ENCODE measurements around the gene LHFPL5.

LHFPL5 gene
- 0 reads per million in 2 experiments for total RNA-seq

DNA sequence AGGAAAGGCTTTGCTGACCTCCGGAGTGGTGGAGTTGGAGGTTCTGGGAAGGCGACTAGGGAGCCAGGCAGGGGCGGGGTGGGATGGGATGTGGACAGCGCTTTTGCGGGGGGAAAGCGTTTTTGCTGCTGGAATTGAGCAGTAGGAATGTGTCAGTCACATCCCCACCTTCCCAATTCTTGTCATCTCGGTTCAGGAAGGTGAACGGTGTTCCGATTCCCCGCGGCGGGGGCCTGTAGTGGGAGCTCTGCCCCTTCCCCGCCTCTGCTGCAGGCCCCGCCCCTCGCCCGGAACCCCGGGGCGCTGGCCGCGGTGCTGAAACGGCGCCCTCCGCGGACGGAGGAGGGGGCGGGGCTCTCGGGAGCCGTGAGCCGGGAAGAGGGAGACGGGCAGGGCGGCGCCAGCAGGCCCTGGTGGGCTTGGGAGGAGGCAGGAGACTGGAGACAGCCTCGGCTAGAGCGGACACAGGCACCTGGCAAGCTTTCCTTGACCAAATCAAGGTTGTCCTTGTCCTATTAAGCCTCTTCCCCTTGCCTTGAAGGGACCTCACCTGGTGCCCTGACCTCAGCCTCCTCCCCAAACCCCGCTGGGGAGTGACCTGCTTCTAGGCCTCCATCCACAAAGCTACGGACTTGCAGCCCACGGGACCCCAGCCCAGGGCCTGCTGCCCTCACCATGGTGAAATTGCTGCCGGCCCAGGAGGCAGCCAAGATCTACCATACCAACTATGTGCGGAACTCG is at the start of gene LHFPL5:
Gene LHFPL5 (plus strand): TSS at position 357 of the 741 bp plus-strand sequence. CDS start 319 bp downstream, at position 676.
- peak; percentile 15 for DNase-seq (ENCODE audit: low read depth)

DNA sequence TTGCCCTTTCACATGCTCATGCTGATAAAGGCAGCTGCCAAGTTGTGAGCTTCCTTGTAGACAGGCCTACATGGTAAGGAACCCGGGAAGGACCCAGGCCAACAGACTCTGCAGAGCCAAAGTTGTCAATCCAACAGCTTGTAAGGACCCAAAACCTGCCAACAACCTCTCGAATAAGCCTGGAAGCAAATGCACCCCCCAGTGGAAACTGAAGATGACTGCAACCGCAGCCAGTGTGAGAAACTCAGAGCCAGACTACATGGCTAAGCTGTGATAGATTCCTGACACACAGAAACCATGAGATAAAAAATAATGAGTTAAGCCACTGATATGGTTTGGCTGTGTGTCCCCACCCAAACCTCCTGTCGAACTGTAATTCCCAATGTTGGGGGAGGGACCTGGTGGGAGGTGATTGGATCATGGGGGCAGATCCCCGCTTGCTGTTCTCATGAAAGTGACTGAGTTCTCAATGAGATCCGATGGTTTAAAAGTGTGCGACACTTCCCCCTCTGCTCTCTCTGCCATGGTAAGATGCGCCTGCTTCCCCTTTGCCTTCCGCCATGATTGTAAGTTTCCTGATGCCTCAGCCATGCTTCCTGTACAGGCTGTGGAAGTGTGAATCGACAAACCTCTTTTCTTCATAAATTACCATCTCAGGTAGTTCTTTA is 47.6 kb upstream of the LHFPL5 start:
- DNase-seq (ENCODE audit: low read depth) = no peak

- DNase-seq (ENCODE audit: low read depth) = no peak
These were observed 45.7 kb upstream of the LHFPL5 start for GRCh38 chr6:35759426-35759825.

DNA sequence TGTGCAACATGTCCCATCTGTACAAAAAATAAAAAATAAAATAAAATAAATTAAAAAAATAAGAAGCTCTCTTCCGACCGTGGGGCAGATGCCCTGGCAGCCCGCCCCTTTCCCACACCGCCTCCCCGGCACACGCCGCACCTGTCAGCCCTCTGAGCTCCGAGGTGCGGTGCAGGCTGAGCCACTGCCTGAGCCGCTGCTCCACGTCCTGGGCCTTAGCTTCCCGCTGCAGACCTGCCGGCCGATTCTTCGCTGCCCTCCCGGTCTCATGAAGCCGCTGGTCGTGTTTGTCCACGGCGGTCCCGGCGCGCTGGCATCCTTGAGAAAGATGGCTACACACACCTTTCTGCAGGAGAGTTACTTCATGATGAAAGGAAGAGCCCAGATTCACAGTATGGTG is 39.4 kb upstream of the LHFPL5 start:
- DNase-seq (ENCODE audit: low read depth) = no peak

GRCh38 chr6:35769211-35769610 is 35.9 kb upstream of the LHFPL5 start:
- no peak for DNase-seq (ENCODE audit: low read depth)

GRCh38 chr6:35771343-35771627 is 33.9 kb upstream of the LHFPL5 start:
- no peak for DNase-seq (ENCODE audit: low read depth)

DNA sequence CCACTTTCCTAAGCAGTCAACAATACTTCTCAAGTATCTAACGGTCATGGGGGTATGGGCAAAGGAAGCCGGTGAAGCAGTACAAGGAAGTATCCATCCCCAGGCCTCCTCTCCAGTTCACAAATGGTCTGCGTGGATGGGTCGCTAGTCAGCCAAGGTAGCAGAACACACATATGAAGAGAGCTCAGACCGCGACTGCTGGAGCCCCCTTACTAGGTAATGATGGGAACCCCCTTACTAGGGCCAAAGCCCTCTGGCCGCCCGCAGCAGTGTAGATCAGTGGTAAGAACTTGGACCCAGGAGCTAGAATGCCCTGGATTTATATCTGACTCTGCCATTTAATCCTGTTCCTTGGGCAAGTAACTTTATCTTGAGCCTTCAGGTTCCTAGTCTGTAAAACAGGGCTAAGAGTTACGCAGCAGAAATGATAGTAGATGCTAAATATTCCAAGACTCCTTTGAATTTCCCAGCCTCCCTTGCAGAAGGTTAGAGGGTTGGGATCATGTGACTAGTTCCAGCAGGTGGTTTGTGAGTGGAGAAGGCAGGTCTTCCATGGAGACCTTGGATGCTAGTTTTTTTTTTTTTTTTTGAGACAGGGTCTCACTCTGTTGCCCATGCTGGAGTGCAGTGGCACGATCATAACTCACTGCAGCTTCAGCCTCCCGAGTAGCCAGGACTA is 30.9 kb upstream of the LHFPL5 start:
- no peak for DNase-seq (ENCODE audit: low read depth)

GRCh38 chr6:35775031-35775430 is 30.1 kb upstream of the LHFPL5 start:
- no peak for DNase-seq (ENCODE audit: low read depth)

DNA sequence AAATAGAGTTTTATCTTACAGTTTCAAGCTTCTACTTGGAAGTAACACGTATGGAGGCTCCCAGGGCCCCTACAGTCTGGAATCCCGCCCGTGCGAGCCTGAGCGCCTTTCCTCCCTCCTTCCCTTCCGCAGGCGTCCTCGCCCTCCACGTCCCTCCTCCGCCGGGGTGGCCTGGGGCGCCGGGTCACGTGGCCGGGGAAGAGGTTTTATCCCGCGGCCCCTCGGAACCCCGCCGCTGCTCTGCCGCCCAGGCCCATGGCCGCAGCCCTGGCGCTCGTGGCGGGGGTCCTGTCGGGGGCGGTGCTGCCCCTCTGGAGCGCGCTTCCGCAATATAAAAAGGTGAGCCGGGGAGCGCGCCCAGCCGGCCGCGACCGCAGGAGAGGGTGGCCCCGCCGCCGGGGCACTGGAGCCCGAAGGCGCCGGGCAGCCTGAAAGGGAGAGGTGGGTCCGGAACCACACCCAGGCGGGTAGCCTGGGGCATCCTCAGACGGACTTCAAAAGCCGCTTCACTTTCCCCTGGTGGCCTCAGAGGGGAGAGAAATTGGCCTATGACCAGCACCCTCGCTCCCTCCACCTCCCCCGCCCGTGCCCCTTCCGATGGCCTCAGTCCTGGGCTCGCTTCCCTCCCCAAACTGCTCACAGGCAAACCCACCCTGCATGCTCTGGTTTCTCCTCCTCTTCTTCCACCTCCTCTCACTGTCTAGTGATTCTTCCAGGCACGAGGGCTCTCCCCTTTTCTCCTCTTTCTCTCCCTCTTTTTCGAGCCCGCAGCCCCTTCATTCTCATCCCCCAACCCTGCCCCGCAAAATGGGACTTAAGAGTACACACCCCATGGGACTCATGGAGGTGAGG is 28.6 kb upstream of the LHFPL5 start, which contains the start of gene CLPSL2:
Gene CLPSL2 (plus strand): TSS at position 235 of the 852 bp plus-strand sequence. CDS start 21 bp downstream, at position 256.
- DNase-seq (ENCODE audit: low read depth) = no peak

GRCh38 chr6:35777356-35778102 is 27.6 kb upstream of the LHFPL5 start:
- no peak for DNase-seq (ENCODE audit: low read depth)

- DNase-seq (ENCODE audit: low read depth) = no peak
These were observed 26.7 kb upstream of the LHFPL5 start for GRCh38 chr6:35778437-35778836.

GRCh38 chr6:35780719-35781118 is 24.4 kb upstream of the LHFPL5 start, which contains the start of gene CLPSL1:
TSS of gene CLPSL1 (plus strand) at chr6:35781019. CDS start at chr6:35781111, 92 bp downstream.
- no peak for DNase-seq (ENCODE audit: low read depth)

GRCh38 chr6:35781290-35781689 is 23.9 kb upstream of the LHFPL5 start:
- DNase-seq (ENCODE audit: low read depth) = no peak

- no peak for DNase-seq (ENCODE audit: low read depth)
These were observed 22.7 kb upstream of the LHFPL5 start for GRCh38 chr6:35782424-35782823.

- no peak for DNase-seq (ENCODE audit: low read depth)
These were observed 21.0 kb upstream of the LHFPL5 start for GRCh38 chr6:35784200-35784599.

GRCh38 chr6:35786272-35786671 is 18.9 kb upstream of the LHFPL5 start:
- DNase-seq (ENCODE audit: low read depth) = no peak

GRCh38 chr6:35786810-35787209 is 18.3 kb upstream of the LHFPL5 start:
- DNase-seq (ENCODE audit: low read depth) = no peak

- no peak for DNase-seq (ENCODE audit: low read depth)
These were observed 17.6 kb upstream of the LHFPL5 start for GRCh38 chr6:35787266-35788218.

DNA sequence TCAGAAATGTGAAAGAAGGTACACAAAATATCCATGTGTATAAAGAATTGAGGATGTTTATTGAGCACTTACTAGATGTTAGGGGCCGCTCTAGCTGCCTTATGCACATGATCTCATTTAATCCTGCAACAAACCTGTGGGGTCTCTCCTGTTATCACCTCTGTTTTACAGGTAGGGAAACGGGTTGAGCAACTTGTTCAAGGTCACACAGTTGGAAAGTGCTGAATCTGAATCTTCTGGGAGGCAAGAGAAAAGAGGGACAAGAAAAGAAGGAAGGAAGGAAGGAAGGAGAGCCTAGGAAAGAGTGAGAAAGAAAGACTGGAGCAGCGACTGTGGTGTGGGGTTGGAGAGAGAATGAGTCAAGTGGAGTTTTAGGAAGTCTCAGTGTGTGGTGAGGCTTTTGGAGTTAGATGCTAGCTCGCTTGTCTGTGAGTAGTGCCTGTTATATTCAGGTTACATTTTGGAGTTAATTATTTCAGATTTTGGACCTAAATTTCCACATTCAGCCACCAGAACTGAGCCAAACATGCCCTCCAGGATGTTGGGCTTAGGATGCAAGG is 16.6 kb upstream of the LHFPL5 start:
- DNase-seq (ENCODE audit: low read depth) = no peak

- DNase-seq (ENCODE audit: low read depth) = no peak
These were observed 14.5 kb upstream of the LHFPL5 start for GRCh38 chr6:35790683-35791082.

Data from T follicular helper cell (primary cell).